ENCODE measurements around the gene LSM14B. TPM values are rescaled to one million over a fixed set of nuclear protein-coding genes. Genes with fewer than 3 reads are reported as not detected.
"Not testable (repeated sequence)": the region's sequence is repeated elsewhere in the genome, so short reads cannot be mapped to it uniquely, and the experiment has no call there.

LSM14B gene
- total RNA-seq: 10 to 100 TPM; 39.5 to 61.5 (median 41.9) TPM
- polyA plus RNA-seq: 1 to 10 TPM; 1.4 to 1.9 TPM
- total RNA-seq: 56.5 reads per million, percentile 74 among the genes with 10 or more reads in this experiment

GRCh38 chr20:62121776-62122653, at the start of gene LSM14B:
Gene LSM14B, plus strand, starts transcription at chr20:62122475. Its CDS starts 192 bp downstream, at chr20:62122667.
- POLR2A ChIA-PET: interaction anchor here (0.7 to 7.0 kb wide), 14 partner anchors 8 to 264 kb away, joined by 3 to 109 read pairs (median 6); partner anchors contain the start of genes MTG2, PSMA7, RPS21 and SS18L1
- Mint-ChIP-seq H3K9me3 (peaks cover 0 to 12% (median 2%) of the 10 kb centered on the region in 11 donors), H3K36me3 (peaks cover 0 to 19% (median 4%) of the 10 kb centered on the region in 5 donors), H3K4me3 (peak within 1 kb of the TSS; percentile 86 to 96 (median 92)), H3K27me3 (no peaks in the 10 kb centered on the region), H3K27ac (peak within 1 kb of the TSS; percentile 84 to 97 (median 95)), H3K4me1 (peaks cover 41 to 71% (median 59%) of the 10 kb centered on the region in 7 donors)
- intact Hi-C loops (cut with micrococcal nuclease): loop anchor here (1.0 to 5.0 kb wide), 14 partner anchors 14 to 815 kb away; partner anchors contain the start of genes ADRM1 (in 2 of the 2), PSMA7 (in 2 of the 2), RPS21 (in 2 of the 2) and SS18L1 (in 2 of the 2)
- H3K4me1 ChIP-seq (ENCODE audit: control insufficient read depth in 2 of 2, insufficient read depth in 2 of 2, low read length in 2 of 2): peaks cover 33 to 39% of the 10 kb centered on the region in 2 donors
- no peaks in the 10 kb centered on the region for H3K27me3 ChIP-seq (ENCODE audit: control insufficient read depth in 2 of 2, insufficient read depth in 2 of 2, low read length in 2 of 2)
- DNase-seq (peak; percentile 94 to 99 (median 96)), ATAC-seq (peak; percentile 91)
- peak within 1 kb of the TSS; percentile 81 for H3K27ac ChIP-seq (ENCODE audit: low read depth, low read length)
- H3K9me3 ChIP-seq (ENCODE audit: control insufficient read depth in 2 of 3, low read length in 3 of 3): no peaks in the 10 kb centered on the region
- peak within 1 kb of the TSS; percentile 77 for H3K4me3 ChIP-seq (ENCODE audit: low read length)
- peaks cover 12 to 28% (median 13%) of the 10 kb centered on the region in 3 experiments for H3K36me3 ChIP-seq (ENCODE audit: control insufficient read depth in 2 of 3, insufficient read depth in 3 of 3, low read length in 3 of 3)
- CTCF ChIA-PET: interaction anchor here (1.4 to 1.7 kb wide), 4 partner anchors 12 to 55 kb away, joined by 4 to 12 read pairs (median 6); no protein-coding TSS in a partner anchor

GRCh38 chr20:62073323-62073722, 49.0 kb upstream of the LSM14B start:
- Mint-ChIP-seq H3K4me1 (peaks cover 0 to 5% (median under 1%) of the 10 kb centered on the region in 7 donors), H3K36me3 (peaks cover 2 to 17% (median 8%) of the 10 kb centered on the region in 5 donors), H3K4me3 (no peak overlapping the region), H3K27me3 (peaks cover 0 to 4% (median 0%) of the 10 kb centered on the region in 5 donors), H3K9me3 (peaks cover 3 to 63% (median 33%) of the 10 kb centered on the region in 11 donors), H3K27ac (no peak overlapping the region)
- Histone ChIP-seq H3K9me3 (ENCODE audit: control insufficient read depth in 2 of 3, low read length in 3 of 3) (peaks cover 0 to 23% (median 4%) of the 10 kb centered on the region in 3 experiments), H3K27ac (ENCODE audit: low read depth, low read length) (no peak overlapping the region), H3K36me3 (ENCODE audit: control insufficient read depth in 2 of 3, insufficient read depth in 3 of 3, low read length in 3 of 3) (no peaks in the 10 kb centered on the region), H3K4me3 (ENCODE audit: low read length) (no peak overlapping the region), H3K27me3 (ENCODE audit: control insufficient read depth in 2 of 2, insufficient read depth in 2 of 2, low read length in 2 of 2) (no peaks in the 10 kb centered on the region), H3K4me1 (ENCODE audit: control insufficient read depth in 2 of 2, insufficient read depth in 2 of 2, low read length in 2 of 2) (no peaks in the 10 kb centered on the region)
- POLR2A ChIA-PET: interaction anchor here (1.1 kb wide), 1 partner anchor 44 kb away, joined by 3 read pairs; no protein-coding TSS in a partner anchor
- ATAC-seq (no peak), DNase-seq (no peak)
- intact Hi-C loops (cut with micrococcal nuclease): no loop called here
- CTCF ChIA-PET: no interaction called here

- H3K27ac ChIP-seq (ENCODE audit: low read depth, low read length): no peak overlapping the region
- H3K4me1 ChIP-seq (ENCODE audit: control insufficient read depth in 2 of 2, insufficient read depth in 2 of 2, low read length in 2 of 2): no peaks in the 10 kb centered on the region
- Mint-ChIP-seq H3K36me3 (peaks cover 3 to 22% (median 5%) of the 10 kb centered on the region in 5 donors), H3K4me3 (no peak overlapping the region), H3K27ac (no peak overlapping the region), H3K27me3 (peaks cover 0 to 6% (median 0%) of the 10 kb centered on the region in 5 donors), H3K4me1 (no peaks in the 10 kb centered on the region), H3K9me3 (peaks cover 5 to 61% (median 25%) of the 10 kb centered on the region in 11 donors)
- H3K36me3 ChIP-seq (ENCODE audit: control insufficient read depth in 2 of 3, insufficient read depth in 3 of 3, low read length in 3 of 3): no peaks in the 10 kb centered on the region
- intact Hi-C loops (cut with micrococcal nuclease): no loop called here
- H3K9me3 ChIP-seq (ENCODE audit: control insufficient read depth in 2 of 3, low read length in 3 of 3): peaks cover 0 to 17% (median 4%) of the 10 kb centered on the region in 3 experiments
- no peaks in the 10 kb centered on the region for H3K27me3 ChIP-seq (ENCODE audit: control insufficient read depth in 2 of 2, insufficient read depth in 2 of 2, low read length in 2 of 2)
- CTCF ChIA-PET: no interaction called here
- no peak overlapping the region for H3K4me3 ChIP-seq (ENCODE audit: low read length)
- ATAC-seq (no peak), DNase-seq (no peak)
- POLR2A ChIA-PET: no interaction called here
Measured at GRCh38 chr20:62079166-62079565, 43.1 kb upstream of the LSM14B start.

DNA sequence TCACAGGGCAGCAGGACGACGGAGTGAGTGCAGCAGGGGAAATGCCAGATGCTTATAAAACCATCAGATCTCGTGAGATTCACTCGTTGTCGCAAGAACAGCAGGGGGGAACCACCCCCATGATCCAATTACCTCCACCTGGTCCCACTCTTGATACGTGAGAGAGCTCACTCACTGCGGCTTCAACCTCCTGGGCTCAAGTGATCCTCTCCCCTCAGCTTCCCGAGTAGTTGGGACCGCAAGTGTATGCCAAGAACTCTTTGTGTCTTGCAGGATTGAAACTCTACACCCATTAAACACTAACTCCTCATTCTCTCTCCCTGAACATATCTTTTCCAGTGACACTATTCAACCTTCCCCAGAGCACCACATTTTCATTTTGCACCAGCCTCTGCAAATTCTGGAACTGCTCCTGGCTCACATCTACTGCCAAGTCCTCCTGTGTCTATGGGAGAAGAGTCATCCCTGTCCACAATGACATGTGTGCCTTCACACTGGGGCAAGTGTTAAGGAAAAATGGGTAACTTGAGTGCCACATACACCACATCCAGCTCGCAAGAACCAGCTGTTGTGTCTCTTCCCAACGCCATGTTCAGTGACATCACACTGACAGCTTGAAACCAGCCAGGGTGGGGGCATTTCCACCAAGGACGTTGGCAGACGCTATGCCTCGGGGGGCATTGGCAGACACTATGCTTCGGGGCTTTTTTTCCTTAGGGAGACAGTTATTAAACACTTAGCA, 41.9 kb upstream of the LSM14B start:
- POLR2A ChIA-PET: no interaction called here
- CTCF ChIA-PET: no interaction called here
- ATAC-seq (no peak), DNase-seq (no peak)
- Mint-ChIP-seq H3K27me3 (peaks cover 0 to 13% (median 8%) of the 10 kb centered on the region in 5 donors), H3K27ac (no peak overlapping the region), H3K9me3 (peaks cover 0 to 49% (median 19%) of the 10 kb centered on the region in 11 donors), H3K36me3 (peaks cover 0 to 18% (median 4%) of the 10 kb centered on the region in 5 donors), H3K4me3 (no peak overlapping the region), H3K4me1 (no peaks in the 10 kb centered on the region)
- H3K9me3 ChIP-seq (ENCODE audit: control insufficient read depth in 2 of 3, low read length in 3 of 3): peaks cover 0 to 15% (median 4%) of the 10 kb centered on the region in 3 experiments
- no peaks in the 10 kb centered on the region for H3K4me1 ChIP-seq (ENCODE audit: control insufficient read depth in 2 of 2, insufficient read depth in 2 of 2, low read length in 2 of 2)
- H3K4me3 ChIP-seq (ENCODE audit: low read length): no peak overlapping the region
- no peaks in the 10 kb centered on the region for H3K36me3 ChIP-seq (ENCODE audit: control insufficient read depth in 2 of 3, insufficient read depth in 3 of 3, low read length in 3 of 3)
- H3K27me3 ChIP-seq (ENCODE audit: control insufficient read depth in 2 of 2, insufficient read depth in 2 of 2, low read length in 2 of 2): no peaks in the 10 kb centered on the region
- H3K27ac ChIP-seq (ENCODE audit: low read depth, low read length): no peak overlapping the region
- intact Hi-C loops (cut with micrococcal nuclease): no loop called here

- Mint-ChIP-seq H3K4me1 (no peaks in the 10 kb centered on the region), H3K27ac (no peak overlapping the region), H3K4me3 (no peak overlapping the region), H3K36me3 (peaks cover 0 to 13% (median 4%) of the 10 kb centered on the region in 5 donors), H3K27me3 (peaks cover 0 to 14% (median 10%) of the 10 kb centered on the region in 5 donors), H3K9me3 (peaks cover 0 to 22% (median 8%) of the 10 kb centered on the region in 11 donors)
- Histone ChIP-seq H3K27ac (ENCODE audit: low read depth, low read length) (no peak overlapping the region), H3K9me3 (ENCODE audit: control insufficient read depth in 2 of 3, low read length in 3 of 3) (peaks cover 0 to 6% (median 0%) of the 10 kb centered on the region in 3 experiments), H3K27me3 (ENCODE audit: control insufficient read depth in 2 of 2, insufficient read depth in 2 of 2, low read length in 2 of 2) (no peaks in the 10 kb centered on the region), H3K4me3 (ENCODE audit: low read length) (no peak overlapping the region), H3K36me3 (ENCODE audit: control insufficient read depth in 2 of 3, insufficient read depth in 3 of 3, low read length in 3 of 3) (no peaks in the 10 kb centered on the region), H3K4me1 (ENCODE audit: control insufficient read depth in 2 of 2, insufficient read depth in 2 of 2, low read length in 2 of 2) (no peaks in the 10 kb centered on the region)
- ATAC-seq (no peak), DNase-seq (no peak)
- ChIA-PET POLR2A (no interaction called here), CTCF (no interaction called here)
- intact Hi-C loops (cut with micrococcal nuclease): no loop called here
Measured at GRCh38 chr20:62083312-62083711, 39.0 kb upstream of the LSM14B start.

DNA sequence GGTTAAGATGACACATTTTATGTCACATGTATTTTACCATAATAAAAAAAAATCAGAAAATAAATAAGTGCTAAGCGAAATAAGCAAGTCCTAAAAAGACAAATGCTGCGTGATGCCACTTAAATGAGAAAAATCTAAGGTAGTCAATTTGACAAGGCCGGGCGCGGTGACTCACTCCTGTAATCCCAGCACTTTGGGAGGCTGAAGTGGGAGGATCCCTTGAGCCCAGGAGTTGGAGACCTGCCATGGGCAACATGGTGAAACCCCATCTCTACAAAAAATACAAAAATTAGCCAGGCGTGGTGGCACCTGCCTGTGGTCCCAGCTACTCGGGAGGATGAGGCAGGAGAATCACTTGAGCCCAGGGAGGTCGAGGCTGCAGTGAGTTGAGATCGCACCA, 38.1 kb upstream of the LSM14B start:
- peaks cover 0 to 18% (median 7%) of the 10 kb centered on the region in 11 donors for H3K9me3 Mint-ChIP-seq
- H3K36me3 Mint-ChIP-seq: peaks cover 0 to 11% (median 4%) of the 10 kb centered on the region in 5 donors
- H3K27me3 ChIP-seq (ENCODE audit: control insufficient read depth in 2 of 2, insufficient read depth in 2 of 2, low read length in 2 of 2); H3K27ac ChIP-seq (ENCODE audit: low read depth, low read length); H3K4me3 ChIP-seq (ENCODE audit: low read length); ATAC-seq; H3K36me3 ChIP-seq (ENCODE audit: control insufficient read depth in 2 of 3, insufficient read depth in 3 of 3, low read length in 3 of 3); CTCF ChIA-PET; H3K9me3 ChIP-seq (ENCODE audit: control insufficient read depth in 2 of 3, low read length in 3 of 3); H3K4me1 ChIP-seq (ENCODE audit: control insufficient read depth in 2 of 2, insufficient read depth in 2 of 2, low read length in 2 of 2); H3K4me3 Mint-ChIP-seq; H3K27ac Mint-ChIP-seq; intact Hi-C loops (cut with micrococcal nuclease); DNase-seq; H3K4me1 Mint-ChIP-seq; POLR2A ChIA-PET: not testable (repeated sequence)
- peaks cover 0 to 14% (median 10%) of the 10 kb centered on the region in 5 donors for H3K27me3 Mint-ChIP-seq
